Caco-2 (cell line): ENCODE measurements around the gene TBC1D2B. TPM values are rescaled to one million over a fixed set of nuclear protein-coding genes. Genes with fewer than 3 reads are reported as not detected.

Source experiments
- BruUV-seq: library from RNA; stranded (reverse); fragments of 400-500 nt; replicated peaks from 2 replicates; lab custom pipeline; 2021; lab: Mats Ljungman, UMichigan
- CTCF ChIA-PET: fragments of 300-600 bp; sonication (Branson Sonifier 250); formaldehyde crosslinking; loops from one replicate; lab custom pipeline; 2022; ENCODE audit warnings: antibody characterized with exemption; lab: Charles Lee
- POLR2A ChIA-PET: fragments of 300-600 bp; sonication (Branson Sonifier 250); formaldehyde crosslinking; loops from one replicate; lab custom pipeline; 2022; ENCODE audit warnings: antibody characterized with exemption; lab: Charles Lee
- DNase-seq, 2 experiments: peaks; one replicate each; pipeline versions ENCODE4 v3.0.0 to v3.0.0-alpha.2; 2020 to 2022
- H3K27me3 ChIP-seq: replicated peaks from 2 replicates; pipeline ENCODE4 v1.6.0; 2011; ENCODE audit warnings: low read length; ENCODE audit not compliant: control insufficient read depth, insufficient read depth
- H3K36me3 ChIP-seq: 2 replicates; pipeline ENCODE4 v1.5.1; 2011; ENCODE audit warnings: low read length; ENCODE audit not compliant: control insufficient read depth, insufficient read depth
- H3K4me1 ChIP-seq: fragments of 250-450 bp; sonication (Bioruptor Pico); 2 replicates; pipeline ENCODE4 v1.5.1; 2020; ENCODE audit warnings: mild to moderate bottlenecking
- H3K4me3 ChIP-seq: 2 replicates; pipeline ENCODE4 v1.5.1; 2011; ENCODE audit warnings: low read depth, mild to moderate bottlenecking, control low read depth, low read length
- H3K9me3 ChIP-seq: fragments of 250-450 bp; sonication (Bioruptor Pico); 2 replicates; pipeline ENCODE4 v1.5.1; 2020; ENCODE audit warnings: mild to moderate bottlenecking, moderate library complexity
- H3K27ac Mint-ChIP-seq: one replicate; pipeline ENCODE4 v1.8.0; 2022; ENCODE audit warnings: mixed read lengths; ENCODE audit not compliant: unreplicated experiment
- H3K27me3 Mint-ChIP-seq: one replicate; pipeline ENCODE4 v1.8.0; 2022; ENCODE audit warnings: mixed read lengths; ENCODE audit not compliant: insufficient read depth, unreplicated experiment
- H3K36me3 Mint-ChIP-seq: one replicate; pipeline ENCODE4 v1.8.0; 2022; ENCODE audit warnings: mild to moderate bottlenecking, mixed read lengths; ENCODE audit not compliant: insufficient read depth, unreplicated experiment
- H3K4me1 Mint-ChIP-seq: one replicate; pipeline ENCODE4 v1.8.0; 2022; ENCODE audit warnings: low read depth, mixed read lengths; ENCODE audit not compliant: unreplicated experiment
- H3K4me3 Mint-ChIP-seq: one replicate; pipeline ENCODE4 v1.8.0; 2022; ENCODE audit warnings: mild to moderate bottlenecking, moderate library complexity, mixed read lengths; ENCODE audit not compliant: unreplicated experiment
- H3K9me3 Mint-ChIP-seq: one replicate; pipeline ENCODE4 v1.8.0; 2022; ENCODE audit warnings: mixed read lengths; ENCODE audit not compliant: unreplicated experiment
- intact Hi-C: fragments of 100-400 bp; cut with micrococcal nuclease; formaldehyde crosslinking; loops from one replicate; pipeline ENCODE4 v1.10.0; 2022; ENCODE audit not compliant: unreplicated experiment
- total RNA-seq: library from RNA; stranded (reverse); gene quantifications from 2 replicates; pipeline ENCODE4 v1.2.3, GENCODE V29; 2022
- TF ChIP-seq, protein P1 (sequence below), 2 experiments: fragments of 200-600 bp in 1 of 2; IDR thresholded peaks; 1 replicate in 1 of 2; 2 replicates in 1 of 2; pipeline versions ENCODE4 v1.5.1 to v1.8.0; 2011 to 2022; ENCODE audit warnings: antibody characterized with exemption in 1 of 2, control low read depth in 1 of 2, inconsistent platforms in 1 of 2, low read depth in 1 of 2, low read length in 1 of 2, mild to moderate bottlenecking in 1 of 2, moderate library complexity in 1 of 2; ENCODE audit not compliant: insufficient read depth in 1 of 2, severe bottlenecking in 1 of 2, unreplicated experiment in 1 of 2

TBC1D2B gene
- total RNA-seq, 1 experiment from 2014 or later = 18.3 TPM

DNA sequence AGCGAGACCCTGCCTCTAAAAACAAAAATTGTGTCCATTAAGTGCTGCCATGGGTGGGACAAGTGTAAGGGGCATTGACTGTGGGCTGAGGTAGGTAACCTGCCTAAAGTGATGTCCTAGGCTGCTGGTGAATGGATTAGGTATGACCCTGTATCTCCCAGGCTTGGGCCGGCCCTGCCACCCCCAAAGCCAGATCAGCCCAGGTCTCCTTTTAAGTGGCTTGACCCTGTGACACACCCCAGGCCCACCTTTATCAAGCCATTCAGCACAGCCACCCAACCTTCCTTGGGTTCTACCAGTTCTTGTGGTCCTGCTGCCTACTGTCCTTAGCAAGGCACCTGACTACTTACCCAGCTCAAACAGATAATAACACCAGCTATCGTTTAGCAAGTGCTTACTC is 35.0 kb upstream of the TBC1D2B start:
- Mint-ChIP-seq H3K27me3 (no peaks in the 10 kb centered on the region), H3K4me1 (peaks cover 7% of the 10 kb centered on the region), H3K36me3 (no peaks in the 10 kb centered on the region), H3K4me3 (no peak overlapping the region), H3K9me3 (no peaks in the 10 kb centered on the region), H3K27ac (no peak overlapping the region)
- POLR2A ChIA-PET = no interaction called here
- Histone ChIP-seq H3K4me1 (no peaks in the 10 kb centered on the region), H3K27me3 (no peaks in the 10 kb centered on the region), H3K4me3 (no peak overlapping the region), H3K36me3 (no peaks in the 10 kb centered on the region), H3K9me3 (no peaks in the 10 kb centered on the region)
- no TSS peak for BruUV-seq
- CTCF ChIA-PET = interaction anchor here (0.6 to 2.5 kb wide), 6 partner anchors 15 to 960 kb away, joined by 3 to 26 read pairs (median 4); no protein-coding TSS in a partner anchor
- intact Hi-C loops = no loop called here
- DNase-seq = no peak
- TF ChIP-seq, protein P1, sequence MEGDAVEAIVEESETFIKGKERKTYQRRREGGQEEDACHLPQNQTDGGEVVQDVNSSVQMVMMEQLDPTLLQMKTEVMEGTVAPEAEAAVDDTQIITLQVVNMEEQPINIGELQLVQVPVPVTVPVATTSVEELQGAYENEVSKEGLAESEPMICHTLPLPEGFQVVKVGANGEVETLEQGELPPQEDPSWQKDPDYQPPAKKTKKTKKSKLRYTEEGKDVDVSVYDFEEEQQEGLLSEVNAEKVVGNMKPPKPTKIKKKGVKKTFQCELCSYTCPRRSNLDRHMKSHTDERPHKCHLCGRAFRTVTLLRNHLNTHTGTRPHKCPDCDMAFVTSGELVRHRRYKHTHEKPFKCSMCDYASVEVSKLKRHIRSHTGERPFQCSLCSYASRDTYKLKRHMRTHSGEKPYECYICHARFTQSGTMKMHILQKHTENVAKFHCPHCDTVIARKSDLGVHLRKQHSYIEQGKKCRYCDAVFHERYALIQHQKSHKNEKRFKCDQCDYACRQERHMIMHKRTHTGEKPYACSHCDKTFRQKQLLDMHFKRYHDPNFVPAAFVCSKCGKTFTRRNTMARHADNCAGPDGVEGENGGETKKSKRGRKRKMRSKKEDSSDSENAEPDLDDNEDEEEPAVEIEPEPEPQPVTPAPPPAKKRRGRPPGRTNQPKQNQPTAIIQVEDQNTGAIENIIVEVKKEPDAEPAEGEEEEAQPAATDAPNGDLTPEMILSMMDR (IDR thresholded peaks at IDR 0.05; ENCODE audit: insufficient read depth in 1 of 2, low read depth in 1 of 2, low read length in 1 of 2, severe bottlenecking in 1 of 2, unreplicated experiment in 1 of 2) = no peak

DNA sequence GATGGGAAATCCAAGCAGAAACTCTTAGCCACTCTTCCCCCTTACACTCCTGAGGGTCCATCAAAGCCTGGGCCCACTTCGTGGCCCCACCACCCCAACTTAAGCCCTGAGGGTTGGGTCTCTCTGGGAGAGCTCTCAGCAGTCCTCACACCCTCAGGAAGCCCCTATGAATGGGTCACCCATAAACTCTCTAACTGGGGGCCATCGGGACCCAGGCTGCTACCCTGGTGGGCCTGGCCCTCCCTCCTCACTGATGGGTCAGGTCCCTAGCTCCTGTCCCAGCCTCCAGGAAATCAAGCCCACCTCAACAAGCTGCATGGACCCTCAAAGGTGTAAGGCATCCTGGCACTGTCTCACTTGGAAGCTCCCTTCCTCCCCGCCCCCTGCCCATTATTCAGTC is 34.3 kb upstream of the TBC1D2B start:
- H3K4me1 ChIP-seq = no peaks in the 10 kb centered on the region
- CTCF ChIA-PET = interaction anchor here (0.8 to 2.5 kb wide), 3 partner anchors 15 to 84 kb away, joined by 3 to 26 read pairs (median 3); no protein-coding TSS in a partner anchor
- H3K27me3 Mint-ChIP-seq = no peaks in the 10 kb centered on the region
- TF ChIP-seq, protein P1 (IDR thresholded peaks at IDR 0.05; ENCODE audit: insufficient read depth in 1 of 2, low read depth in 1 of 2, low read length in 1 of 2, severe bottlenecking in 1 of 2, unreplicated experiment in 1 of 2) = no peak
- no peaks in the 10 kb centered on the region for H3K9me3 Mint-ChIP-seq
- no peaks in the 10 kb centered on the region for H3K9me3 ChIP-seq
- no peaks in the 10 kb centered on the region for H3K36me3 Mint-ChIP-seq
- H3K4me1 Mint-ChIP-seq = peaks cover 7% of the 10 kb centered on the region
- H3K27me3 ChIP-seq = no peaks in the 10 kb centered on the region
- BruUV-seq = no TSS peak
- no peak overlapping the region for H3K27ac Mint-ChIP-seq
- H3K4me3 Mint-ChIP-seq = no peak overlapping the region
- no peaks in the 10 kb centered on the region for H3K36me3 ChIP-seq
- POLR2A ChIA-PET = no interaction called here
- no peak for DNase-seq
- intact Hi-C loops = no loop called here
- H3K4me3 ChIP-seq = no peak overlapping the region

DNA sequence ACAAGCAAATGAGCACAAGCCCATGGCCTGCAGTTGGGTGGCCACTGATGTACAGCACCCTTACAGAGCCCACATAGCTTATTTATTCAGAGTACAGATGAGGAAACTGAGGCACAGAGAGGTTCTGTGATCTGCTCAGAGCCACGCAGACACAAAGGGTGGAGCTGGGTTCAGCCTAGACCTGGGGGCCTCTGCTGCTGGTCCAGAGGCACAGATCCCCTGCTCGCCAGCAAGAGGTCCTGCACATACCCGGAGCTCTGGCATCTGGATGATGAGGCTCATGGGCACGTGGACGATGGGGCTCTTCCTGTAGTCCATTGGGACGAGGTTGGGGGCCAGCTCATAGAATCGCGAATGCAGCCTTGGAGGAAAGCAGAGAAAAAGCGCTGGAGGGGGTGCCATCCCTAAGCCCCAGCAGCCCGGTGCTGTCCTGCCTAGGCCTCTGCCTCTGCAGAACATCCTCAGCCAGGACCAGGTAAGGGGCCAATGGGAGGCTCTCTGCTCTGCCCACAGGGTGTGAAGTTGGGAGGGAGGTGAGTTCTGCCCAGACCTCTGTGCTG is 33.5 kb upstream of the TBC1D2B start:
- Mint-ChIP-seq H3K4me3 (no peak overlapping the region), H3K4me1 (peaks cover 7% of the 10 kb centered on the region), H3K9me3 (no peaks in the 10 kb centered on the region), H3K27ac (no peak overlapping the region), H3K27me3 (no peaks in the 10 kb centered on the region), H3K36me3 (no peaks in the 10 kb centered on the region)
- Histone ChIP-seq H3K4me1 (no peaks in the 10 kb centered on the region), H3K4me3 (no peak overlapping the region), H3K36me3 (no peaks in the 10 kb centered on the region), H3K27me3 (no peaks in the 10 kb centered on the region), H3K9me3 (no peaks in the 10 kb centered on the region)
- DNase-seq = no peak
- TF ChIP-seq, protein P1 (IDR thresholded peaks at IDR 0.05; ENCODE audit: insufficient read depth in 1 of 2, low read depth in 1 of 2, low read length in 1 of 2, severe bottlenecking in 1 of 2, unreplicated experiment in 1 of 2) = no peak
- no TSS peak for BruUV-seq
- ChIA-PET CTCF (interaction anchor here (0.6 to 0.9 kb wide), 2 partner anchors 16 to 85 kb away, joined by 3 read pairs; no protein-coding TSS in a partner anchor), POLR2A (no interaction called here)
- intact Hi-C loops = no loop called here
